Hematopoietic multipotent progenitor cell treated with erythropoietin and hydrocortisone succinate and interleukin-3 and kit ligand, for 8 days (in vitro differentiated cells): ENCODE data around the gene NPBWR2.

Source experiments
- DNase-seq: peaks from one replicate; pipeline ENCODE4 v3.0.0-alpha.2; 2015

Gene NPBWR2

DNA sequence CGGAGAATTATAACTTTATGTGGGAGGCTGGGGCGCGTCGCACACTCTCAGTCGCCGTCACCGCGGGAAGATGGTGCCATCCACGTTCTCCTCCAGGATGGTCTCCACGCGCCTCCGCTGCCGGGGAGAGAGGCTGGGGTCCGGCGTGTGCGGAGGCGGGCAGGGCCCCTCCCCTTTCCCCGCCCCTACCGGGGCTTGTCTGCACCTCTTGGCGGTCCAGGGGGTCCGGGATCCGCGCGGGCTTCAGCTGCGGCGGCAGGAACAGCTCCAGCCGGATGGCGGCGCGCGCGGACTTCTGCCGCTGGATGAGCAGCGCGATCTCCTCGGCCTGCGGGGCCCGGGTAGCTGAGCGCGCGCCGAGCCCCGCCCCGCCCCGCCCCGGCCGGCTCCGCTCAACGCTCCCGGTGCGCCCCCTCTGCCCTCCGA is 24.0 kb downstream of the NPBWR2 start:
- DNase-seq = peak; percentile 46

DNA sequence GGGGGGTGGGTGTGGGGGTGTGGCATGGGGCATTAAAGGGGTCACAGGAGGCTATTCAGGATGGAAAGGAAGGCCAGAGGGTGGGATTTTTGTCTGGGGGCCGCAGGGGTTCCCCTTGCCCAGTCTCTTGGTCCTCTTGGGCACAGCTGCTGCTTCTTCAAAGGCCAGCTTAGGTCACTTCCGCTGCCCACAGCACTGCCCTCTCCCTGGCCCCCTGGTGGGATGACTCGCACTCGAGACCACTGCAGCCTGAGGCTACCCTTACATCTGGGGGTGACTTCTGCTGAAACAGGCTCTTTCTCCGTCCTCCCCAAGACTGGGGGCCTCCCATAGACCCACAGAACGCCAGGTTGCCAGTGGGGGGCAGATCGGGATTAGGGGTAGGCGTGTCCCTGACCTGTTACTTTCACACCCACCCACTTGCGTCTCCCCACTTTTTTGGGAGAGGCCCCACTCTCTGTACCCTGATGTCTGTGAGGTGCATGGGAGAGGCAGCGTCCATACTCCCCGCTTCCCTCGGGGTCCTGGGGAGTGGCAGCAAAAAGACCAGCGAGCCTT is 24.5 kb downstream of the NPBWR2 start:
- DNase-seq = no peak

DNA sequence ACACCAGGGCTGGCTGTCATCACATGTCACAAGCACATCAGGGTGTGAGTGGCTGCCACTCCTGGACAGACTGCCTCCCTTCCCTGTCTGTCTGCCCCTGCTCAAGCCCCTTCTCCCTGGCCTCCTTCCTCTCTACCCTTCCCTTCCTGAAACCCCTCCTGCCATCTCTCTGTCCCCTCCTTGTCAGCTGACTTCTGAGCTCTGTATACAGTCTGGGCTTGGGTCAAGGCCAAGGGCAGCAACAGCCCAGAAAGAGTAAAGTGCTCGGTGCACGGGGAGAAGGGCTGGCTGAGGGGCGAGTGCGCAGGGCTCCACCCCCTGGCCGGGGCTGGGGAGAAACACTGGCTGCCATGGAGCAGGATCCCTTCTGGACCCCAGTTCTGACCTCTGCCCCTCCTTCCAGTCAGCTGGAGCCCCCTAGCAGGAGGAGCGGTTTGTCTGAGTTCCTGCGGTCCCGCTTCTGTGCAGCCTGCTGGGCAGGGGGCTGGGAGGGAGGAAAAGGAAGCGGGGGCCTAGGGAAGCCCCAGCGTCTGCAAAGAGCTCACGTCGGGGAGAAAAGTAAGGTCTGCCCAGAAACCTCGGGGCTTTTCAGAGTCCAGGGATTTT is 25.1 kb downstream of the NPBWR2 start:
- no peak for DNase-seq

DNA sequence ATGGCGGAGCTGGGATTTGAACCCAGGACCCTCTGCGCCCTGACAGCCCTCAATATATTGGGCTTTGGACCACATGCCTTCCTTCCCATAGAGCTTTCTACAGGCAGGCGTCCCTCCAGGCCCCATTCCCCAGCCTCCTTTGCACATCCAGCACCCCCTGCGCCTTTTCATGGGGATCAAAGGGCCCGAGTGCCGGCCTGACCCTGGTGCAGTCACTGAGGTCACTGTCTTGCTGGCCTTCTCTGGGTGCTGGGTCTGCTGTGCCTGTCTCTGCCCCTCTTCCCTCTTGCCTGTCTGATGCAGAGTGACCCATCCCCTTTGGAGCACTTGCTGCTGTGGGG is 25.8 kb downstream of the NPBWR2 start:
- DNase-seq = no peak

DNA sequence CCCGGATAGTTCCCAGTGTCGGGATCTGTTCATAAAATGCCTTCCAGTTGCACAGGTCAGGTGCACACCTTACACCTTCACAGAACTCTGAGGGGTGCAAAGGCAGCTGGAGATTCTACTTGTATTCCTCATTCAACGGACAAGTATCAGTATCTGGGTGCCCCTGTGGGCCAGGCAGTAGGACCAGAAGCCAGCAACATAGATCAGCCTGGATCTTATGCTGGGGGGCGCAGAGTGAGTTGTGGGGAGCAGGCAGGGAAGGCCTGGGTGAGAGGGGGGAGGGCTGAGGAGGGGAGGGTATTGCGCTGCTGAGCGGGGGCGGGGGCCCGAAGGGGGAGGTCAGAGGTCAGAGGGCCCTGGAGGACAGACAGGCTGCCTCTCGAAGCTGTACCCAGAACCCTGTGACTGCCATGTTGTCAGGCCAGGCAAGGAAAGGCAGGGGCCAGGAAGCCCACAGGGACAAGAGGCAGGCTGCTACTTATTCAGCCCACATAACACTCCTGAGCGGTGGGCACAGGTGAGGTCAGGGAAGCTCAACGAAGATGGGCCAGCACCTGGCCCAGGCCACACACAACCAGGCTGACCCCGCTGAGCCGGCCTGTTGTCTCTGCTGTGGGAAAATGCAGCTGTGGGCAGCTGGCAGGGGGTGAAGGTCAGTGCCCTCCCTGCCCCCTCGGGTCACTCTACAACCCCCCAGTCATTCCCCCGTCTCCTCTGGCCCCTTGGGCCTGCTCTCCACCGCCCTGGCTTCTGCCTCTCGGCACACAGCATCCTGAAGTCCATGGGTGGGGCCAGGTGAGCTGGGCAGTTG is 26.3 kb downstream of the NPBWR2 start:
- DNase-seq = no peak

DNA sequence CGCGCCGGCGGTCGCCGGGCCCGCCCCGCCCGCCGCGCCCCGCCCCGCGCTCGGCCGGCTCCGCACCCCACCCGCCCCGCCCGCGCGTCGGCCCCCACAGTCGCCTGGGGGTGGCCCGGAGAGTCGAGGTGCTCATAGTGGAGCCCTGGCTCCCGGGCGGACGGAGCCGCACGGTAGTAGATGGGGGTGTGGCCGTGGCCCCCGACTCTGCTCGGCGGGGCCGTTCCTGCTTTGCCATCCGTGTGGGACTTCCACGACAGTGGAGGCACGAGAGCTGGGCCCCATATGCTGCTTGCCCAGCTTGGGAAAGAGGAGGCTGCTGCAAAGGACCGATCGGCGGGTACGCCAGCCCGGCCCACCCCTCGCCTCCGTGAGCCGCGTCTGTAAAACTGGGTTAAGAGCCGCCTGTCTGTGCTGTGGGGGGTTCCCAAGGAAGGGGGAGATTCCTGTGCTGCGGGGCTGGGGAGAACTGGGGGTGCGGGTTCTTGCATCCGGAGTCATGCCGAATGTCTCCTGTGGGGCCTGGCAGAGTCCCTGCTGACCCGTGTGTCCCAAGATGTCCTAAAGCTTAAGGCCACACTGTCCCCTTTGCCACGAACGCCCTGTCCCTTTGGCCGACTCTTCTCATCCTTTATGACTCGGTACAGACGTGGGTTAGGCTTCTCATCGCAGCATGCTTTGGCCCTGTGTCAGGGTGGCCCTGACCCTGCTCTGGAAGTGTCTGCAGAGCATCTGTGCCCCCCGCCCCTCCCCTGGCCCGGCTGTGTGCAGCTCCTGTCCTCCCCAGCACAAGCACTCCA is 27.2 kb downstream of the NPBWR2 start, which contains the start of gene OPRL1:
OPRL1 (plus strand) TSS at position 70 of the 800 bp plus-strand sequence. CDS start 12,639 bp downstream, outside the sequence.
- DNase-seq = no peak

DNA sequence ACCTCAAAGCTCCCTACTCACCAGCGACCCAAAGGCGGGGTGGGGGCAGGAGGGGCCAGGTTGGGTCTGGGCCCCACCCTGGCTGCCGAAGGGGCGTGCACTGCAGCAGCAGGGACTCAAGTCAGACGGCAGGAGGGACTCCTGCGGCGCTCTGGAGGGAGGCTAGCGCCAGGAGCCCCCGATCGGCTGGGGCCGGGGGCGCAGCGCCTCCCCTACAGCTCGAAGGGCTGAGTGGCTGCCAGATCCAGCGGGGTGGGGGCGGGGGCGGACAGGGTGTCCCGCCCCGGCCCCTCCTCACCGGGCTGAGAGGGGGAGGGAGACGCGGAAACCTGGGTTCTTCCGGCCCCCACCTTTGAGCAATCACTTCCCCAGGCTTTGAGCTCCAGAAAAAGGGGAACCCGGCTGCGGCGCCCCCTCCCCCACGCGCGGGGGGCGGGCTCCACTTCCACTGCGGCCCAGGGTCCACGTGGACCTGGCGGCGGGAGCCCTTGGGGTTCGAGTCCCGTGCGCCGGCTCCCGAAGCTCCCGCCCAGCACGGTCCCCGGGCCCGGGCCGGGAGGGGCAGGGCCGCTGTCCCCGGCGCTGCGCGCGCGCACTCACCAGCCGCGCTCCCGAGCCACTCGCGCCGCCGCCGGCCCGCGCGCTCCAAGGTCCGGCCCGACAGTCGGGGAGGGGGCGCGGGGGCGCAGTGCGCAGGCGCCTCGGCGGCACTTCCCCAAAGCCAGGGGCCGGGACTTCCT is 27.9 kb downstream of the NPBWR2 start, which contains the start of gene RGS19:
RGS19 (minus strand) TSS at position 246 of the 740 bp plus-strand sequence. CDS start 2,632 bp downstream, outside the sequence.
- peak; percentile 34 for DNase-seq

DNA sequence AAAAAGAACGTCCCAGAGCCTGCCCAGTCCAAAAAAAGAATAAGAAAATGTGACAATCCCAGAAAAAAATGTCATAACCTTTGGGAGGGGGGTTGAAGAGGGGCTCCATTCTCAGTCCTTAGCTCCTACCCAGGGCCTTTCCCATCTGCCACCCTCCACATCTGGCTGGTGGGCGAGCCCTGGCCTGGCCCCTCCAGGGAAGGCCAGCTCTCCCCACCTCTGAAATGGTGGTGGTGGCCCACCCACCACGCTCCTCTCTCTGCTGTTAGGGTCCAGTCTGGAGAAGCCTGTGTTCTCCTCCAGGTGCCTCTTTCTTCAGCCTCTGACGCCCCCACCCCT is 28.5 kb downstream of the NPBWR2 start:
- no peak for DNase-seq

DNA sequence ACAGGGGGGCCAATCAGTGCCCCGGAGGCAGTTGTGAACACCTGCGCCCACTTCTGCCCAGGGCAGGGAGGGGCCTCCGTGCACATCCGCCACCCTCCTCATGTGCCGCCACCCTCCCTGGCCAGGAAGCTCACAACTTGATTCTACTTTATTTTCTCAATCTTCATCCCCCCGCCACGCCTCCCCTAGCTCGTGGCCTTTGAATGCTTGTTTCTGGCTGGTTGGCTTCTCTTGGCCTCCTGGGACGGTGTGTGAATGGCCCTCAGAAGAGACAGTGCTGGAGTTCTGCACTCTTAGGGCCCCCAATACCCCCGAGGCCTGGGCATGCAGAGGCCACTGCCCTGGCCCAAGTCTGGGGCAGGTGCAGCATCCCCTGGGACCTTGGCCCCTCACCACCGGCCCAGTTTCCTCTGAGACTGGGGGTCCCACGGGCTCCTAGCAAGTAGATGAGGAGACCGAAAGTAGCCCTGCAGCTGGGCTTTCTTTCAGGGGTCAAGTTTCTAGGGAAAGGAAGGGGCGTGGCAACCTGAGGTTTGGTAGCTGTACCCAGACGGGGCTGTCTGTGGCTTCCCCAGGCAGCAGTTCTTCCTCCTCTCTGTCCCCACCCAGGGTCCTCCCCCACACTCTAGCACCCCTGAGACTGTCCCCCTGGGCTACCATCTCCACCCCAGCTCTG is 29.4 kb downstream of the NPBWR2 start:
- no peak for DNase-seq

DNA sequence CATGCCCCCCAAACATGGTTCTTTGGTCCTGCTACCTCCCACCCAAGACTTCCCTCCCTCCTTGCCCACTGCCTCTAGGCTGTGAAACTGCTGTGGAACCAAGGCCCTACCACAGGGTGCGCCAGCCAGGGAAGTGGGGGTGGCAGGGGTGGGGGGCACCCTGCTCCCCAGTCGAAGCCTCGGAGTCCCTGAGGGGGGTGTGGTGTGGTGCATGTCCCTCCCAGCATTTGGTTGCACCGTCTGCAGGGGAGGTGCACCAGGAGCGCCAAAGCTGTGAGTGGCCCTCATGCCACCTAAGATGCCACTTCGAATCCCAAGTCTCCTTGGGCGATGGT is 29.9 kb downstream of the NPBWR2 start:
- DNase-seq = no peak

DNA sequence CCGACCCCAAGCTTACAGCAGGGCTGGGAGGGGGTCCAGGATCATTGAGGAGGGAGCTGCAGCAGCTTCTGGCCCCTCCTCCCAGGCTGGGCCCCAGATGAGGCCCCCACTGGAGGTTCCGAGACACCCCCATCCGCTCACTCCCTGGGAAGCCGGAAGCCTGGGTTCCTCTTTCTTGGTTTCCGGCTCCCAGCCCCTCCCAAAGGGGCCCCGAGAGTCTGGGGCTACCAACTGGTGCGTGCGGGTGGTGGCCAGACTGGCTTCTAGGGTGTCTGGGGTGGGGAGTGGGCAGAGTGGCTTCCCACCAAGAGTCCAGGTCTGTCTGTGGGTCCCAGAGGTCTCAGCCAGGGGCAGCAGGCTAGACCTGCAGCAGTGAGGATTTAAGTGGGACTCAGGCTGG is 30.3 kb downstream of the NPBWR2 start:
- no peak for DNase-seq

DNA sequence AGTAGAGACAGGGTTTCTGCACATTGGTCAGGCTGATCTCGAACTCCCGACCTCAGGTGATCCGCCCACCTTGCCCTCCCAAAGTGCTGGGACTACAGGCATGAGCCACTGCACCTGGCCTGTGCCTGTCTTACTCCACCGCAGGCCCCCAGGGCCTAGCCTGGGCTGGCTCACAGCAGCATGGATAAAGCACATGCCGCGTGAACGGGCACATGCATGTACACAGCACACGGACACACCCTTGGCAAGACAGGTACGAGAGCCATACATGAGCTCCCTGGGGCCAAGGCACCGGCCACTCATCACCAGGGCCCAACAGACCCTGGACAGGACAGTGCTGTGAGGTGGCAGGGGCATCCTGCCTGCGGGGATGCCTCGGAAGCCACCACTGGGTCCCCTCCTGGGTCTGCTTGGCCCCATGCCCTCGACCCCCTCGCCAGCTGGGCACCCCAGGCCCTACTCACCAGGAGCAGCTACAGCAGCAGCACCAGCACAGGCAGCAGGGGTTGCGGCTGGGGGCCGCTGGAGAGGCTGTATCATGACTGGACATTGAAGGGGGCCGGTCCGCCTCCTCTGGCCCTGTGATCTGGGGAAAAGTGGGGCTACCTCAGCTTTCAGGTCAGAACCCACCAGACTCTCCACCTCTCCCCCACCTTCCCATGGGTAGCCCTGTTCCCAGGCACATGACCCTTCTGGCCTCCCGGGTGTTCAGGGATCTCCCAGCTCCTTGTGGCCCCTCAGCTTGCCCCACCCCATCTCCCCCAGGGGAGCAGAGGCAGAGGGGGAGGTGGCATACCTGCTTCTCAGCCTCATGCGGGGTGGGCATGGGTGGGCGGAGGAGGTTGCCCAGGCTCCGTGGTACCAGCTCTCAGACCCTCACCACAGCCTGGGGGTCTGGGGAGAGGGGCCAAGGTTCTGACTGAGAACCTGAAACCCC is 31.0 kb downstream of the NPBWR2 start:
- no peak for DNase-seq

DNA sequence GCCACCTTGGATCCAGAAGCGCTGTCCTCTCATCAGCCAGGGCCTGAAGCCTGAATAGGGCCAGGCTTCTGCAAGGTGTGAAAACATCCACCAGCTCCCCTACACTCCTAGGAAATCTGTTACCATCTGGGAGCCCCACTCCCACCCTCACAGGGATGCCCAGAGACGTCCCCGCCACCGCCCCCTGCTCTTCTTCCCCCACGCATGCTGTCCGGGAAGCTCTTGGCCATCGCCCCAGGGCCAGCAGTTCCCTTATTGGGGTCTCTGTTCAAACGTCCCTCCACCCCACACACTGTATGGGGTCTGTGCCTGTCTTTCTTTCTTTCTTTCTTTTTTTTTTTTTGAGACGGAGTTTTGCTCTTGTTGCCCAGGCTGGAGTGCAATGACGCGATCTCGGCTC is 31.8 kb downstream of the NPBWR2 start:
- no peak for DNase-seq

DNA sequence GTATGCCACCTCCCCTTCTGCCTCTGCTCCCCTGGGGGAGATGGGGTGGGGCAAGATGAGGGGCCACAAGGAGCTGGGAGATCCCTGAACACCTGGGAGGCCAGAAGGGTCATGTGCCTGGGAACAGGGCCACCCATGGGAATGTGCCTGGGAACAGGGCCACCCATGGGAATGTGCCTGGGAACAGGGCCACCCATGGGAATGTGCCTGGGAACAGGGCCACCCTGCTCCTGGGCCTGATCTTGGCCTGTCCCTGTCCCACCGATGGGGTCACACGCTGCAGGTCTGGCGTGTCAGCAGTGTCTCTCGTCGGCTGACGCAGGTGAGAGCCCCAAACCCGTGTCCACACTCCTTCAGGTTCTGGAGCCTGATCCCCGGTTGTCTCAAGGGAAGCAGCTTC is 32.4 kb downstream of the NPBWR2 start:
- no peak for DNase-seq

DNA sequence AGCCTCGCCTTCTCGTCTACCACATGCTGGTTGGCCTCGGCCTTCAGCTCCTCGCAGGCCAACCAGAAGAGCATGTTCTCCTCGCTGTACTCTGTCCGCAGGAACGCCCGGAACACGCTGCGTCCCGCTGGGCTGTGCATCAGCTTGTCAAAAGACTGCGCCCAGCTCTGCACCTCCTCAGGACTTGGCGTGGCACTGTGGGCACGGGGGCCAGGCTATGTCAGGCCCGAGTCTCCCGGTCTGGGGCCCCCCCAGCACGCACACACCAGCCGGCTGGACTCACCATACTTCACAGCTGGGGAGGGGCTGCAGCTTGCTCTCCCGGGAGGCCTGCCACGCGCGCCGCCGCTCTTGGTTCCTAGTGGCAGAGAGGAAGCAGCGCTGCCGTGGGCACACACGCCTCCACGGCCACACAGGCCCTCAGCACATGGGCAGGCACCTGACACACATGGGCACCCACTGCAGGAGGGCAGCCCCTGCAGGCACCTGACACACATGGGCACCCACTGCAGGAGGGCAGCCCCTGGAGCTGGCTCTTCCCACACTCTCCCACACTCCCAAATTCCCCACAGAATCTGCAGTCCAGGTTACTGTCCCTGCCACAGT is 33.1 kb downstream of the NPBWR2 start:
- DNase-seq = no peak

DNA sequence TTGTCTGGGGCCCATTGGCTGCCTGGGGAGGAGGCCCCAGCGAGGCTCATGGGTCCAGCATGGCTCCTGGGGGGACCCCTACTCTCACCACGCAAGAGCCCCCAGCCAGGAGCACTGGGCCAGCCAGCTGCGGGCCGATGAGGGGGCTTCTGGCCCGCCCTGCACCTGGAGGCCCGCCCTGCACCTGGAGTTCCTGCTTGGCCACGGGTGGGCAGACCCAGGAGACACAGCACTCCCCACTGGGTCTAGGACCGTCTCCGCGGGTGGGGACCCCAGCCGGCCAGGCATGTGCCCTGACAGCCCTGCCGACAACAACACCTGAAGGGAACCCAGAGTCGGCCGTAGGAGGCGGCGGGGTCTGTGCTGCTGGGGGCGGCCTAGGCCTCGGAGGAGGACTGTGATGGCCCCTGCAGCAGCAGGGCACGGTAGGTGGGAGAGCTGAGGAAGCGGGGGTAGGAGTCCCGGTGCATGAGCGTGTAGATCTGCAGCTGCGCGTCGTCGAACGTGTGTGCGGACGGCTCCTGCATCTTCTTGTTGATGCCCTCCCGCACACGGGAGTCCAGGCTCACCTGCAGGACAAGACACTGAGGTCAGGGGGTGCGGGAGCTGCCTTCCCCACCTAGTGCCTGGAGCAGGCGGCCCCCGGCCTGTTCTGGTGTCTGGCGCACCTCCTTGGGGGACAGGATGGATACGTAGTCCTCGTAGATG is 33.7 kb downstream of the NPBWR2 start:
- DNase-seq = no peak

DNA sequence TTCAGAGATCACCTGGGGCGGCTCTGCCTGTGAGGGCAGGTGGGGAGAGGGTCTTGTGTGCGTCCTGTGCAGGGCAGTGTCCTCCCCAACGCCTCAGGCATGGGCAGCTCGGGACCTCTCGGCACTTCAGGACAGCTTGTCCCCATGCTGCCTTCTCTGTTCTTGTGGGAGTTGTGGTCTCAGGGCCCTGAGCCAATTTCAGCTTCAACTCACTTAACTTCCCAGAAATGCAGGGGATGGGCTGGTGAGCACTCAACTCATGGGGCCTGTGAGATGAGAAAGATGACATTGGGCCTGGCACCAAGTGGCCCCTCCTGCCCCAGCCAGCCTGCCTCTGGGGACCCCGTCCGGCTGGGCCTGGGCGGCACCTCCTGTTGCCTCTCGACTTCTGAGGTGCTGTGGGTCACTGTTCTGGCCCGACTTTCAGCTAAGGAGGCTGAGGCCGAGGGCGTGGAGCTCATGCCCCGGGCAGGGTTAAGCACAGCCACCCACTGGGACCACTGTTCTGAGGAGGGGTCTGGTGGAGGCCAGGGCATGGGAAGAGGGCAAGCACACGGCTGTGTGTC is 34.8 kb downstream of the NPBWR2 start:
- no peak for DNase-seq

DNA sequence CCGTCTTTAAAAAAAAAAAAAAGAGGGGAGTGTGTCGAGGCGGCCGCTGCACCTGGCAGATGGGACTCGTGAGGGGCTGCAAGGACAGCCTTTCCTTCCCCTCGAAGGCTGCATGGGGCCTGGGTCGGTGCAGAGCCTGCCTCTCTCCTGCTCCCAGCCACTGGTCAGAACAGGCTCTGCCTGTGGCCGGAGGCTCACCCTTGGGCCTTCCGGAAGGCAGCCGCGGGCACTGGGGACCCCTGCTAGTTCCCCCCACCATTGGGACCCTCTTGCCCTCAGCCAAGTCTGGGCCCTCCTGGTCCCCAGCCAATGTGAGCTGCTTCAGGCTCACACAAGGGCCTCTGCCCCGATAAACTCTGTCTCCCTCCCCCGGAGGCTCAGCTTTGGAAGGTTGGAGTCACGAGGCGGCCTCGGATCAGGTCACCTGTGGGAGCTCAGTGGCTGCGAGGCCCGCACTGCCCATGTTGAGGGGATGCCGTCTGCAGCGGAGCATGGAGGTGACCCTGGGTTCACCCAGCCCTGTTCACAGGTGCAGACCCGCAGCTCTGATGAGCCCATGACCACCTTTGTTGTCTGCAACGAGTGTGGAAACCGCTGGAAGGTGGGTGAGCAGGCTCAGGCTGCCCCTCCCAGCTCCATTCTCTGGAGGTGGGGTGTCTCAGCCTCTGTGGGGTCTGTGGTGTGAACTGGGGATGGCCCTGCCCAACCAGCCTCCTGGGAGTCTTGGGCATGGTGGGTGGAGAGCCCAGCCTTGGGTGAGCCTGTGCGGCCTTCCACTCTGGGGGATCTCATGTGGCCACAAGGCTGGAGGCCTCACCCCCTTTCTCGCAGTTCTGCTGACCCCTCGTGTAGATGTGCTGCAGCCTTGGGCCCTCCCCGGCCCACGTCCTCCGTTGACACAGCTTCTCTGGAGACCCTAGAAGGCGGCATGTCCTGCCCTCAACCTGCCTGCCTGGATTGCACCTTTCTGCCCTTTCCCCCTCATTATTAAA is 35.7 kb downstream of the NPBWR2 start:
- no peak for DNase-seq
